Measurements from ENCODE around the gene PNPT1.

Gene PNPT1

DNA sequence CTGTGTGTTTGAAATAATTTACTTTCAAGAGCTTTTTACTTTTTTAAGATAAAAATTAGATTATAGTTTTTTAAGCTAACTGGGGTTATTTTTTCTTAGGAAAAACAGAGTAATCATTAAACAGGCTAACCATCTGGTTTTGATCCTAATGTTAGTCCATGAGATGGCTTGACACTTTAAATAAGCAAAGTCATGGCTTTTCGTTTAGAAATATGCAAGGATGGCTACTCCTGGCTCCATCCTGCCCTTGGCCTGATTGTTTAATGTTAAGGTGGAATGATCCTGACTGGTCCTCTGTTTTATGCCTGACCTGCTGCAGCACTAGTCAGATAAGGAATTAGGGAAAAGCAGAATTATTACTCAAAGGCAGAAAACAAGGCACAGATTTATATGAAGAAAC, 39.7 kb upstream of the PNPT1 start:
- no peaks in the 10 kb centered on the region for H3K27me3 ChIP-seq (ENCODE audit: control insufficient read depth, low read length)
- no peak overlapping the region for H3K4me2 ChIP-seq (ENCODE audit: low read length)

DNA sequence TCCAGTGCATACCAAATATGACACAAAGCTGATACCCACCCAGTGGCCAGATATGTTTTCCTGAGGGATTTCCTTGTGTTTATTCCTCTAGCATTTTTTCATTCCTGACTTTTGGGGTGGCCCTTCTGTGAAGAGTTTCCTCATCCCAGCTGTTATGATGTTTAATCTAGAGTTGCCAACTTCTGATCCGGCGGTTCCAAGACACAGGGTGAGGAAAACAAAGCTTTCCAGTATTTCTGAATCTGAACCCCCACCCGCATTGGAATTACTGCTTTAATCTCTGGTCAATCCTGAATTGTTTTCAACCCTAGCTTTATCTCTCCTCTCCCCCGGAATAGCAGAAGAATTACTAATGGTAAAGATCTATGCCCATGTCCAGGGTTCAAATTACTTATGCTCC, 39.2 kb upstream of the PNPT1 start:
- Histone ChIP-seq H3K4me2 (ENCODE audit: low read length) (no peak overlapping the region), H3K27ac (ENCODE audit: low read depth, low read length) (no peak overlapping the region), H3K79me2 (ENCODE audit: control insufficient read depth, low read length) (no peaks in the 10 kb centered on the region), H4K20me1 (ENCODE audit: control insufficient read depth, insufficient read depth, low read depth, low read length) (no peaks in the 10 kb centered on the region), H3K27me3 (ENCODE audit: control insufficient read depth, low read length) (no peaks in the 10 kb centered on the region), H3K4me1 (ENCODE audit: control insufficient read depth, low read length) (no peaks in the 10 kb centered on the region), H3K4me3 (ENCODE audit: low read length) (no peak overlapping the region), H3F3A (ENCODE audit: control insufficient read depth, insufficient read depth) (no peaks in the 10 kb centered on the region), H3K9me2 (replicated peaks; ENCODE audit: control insufficient read depth, low read length) (no peaks in the 10 kb centered on the region), H3K9me3 (ENCODE audit: control insufficient read depth, insufficient read depth, low read length) (no peaks in the 10 kb centered on the region), H3K36me3 (ENCODE audit: control insufficient read depth, low read length) (no peaks in the 10 kb centered on the region)
- TF ChIP-seq EZH2phosphoT487 (IDR thresholded peaks at IDR 0.05; ENCODE audit: borderline replicate concordance, low read length), result no peak
- TF ChIP-seq, protein P1, sequence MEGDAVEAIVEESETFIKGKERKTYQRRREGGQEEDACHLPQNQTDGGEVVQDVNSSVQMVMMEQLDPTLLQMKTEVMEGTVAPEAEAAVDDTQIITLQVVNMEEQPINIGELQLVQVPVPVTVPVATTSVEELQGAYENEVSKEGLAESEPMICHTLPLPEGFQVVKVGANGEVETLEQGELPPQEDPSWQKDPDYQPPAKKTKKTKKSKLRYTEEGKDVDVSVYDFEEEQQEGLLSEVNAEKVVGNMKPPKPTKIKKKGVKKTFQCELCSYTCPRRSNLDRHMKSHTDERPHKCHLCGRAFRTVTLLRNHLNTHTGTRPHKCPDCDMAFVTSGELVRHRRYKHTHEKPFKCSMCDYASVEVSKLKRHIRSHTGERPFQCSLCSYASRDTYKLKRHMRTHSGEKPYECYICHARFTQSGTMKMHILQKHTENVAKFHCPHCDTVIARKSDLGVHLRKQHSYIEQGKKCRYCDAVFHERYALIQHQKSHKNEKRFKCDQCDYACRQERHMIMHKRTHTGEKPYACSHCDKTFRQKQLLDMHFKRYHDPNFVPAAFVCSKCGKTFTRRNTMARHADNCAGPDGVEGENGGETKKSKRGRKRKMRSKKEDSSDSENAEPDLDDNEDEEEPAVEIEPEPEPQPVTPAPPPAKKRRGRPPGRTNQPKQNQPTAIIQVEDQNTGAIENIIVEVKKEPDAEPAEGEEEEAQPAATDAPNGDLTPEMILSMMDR (IDR thresholded peaks at IDR 0.05; ENCODE audit: low read depth, low read length, poor library complexity, severe bottlenecking), result no peak

More for the DNA sequence above, 39.7 kb upstream of the PNPT1 start:
- Histone ChIP-seq H3K4me3 (ENCODE audit: low read length) (no peak overlapping the region), H3K9me2 (replicated peaks; ENCODE audit: control insufficient read depth, low read length) (no peaks in the 10 kb centered on the region), H3K79me2 (ENCODE audit: control insufficient read depth, low read length) (no peaks in the 10 kb centered on the region), H3K9me3 (ENCODE audit: control insufficient read depth, insufficient read depth, low read length) (no peaks in the 10 kb centered on the region), H3K36me3 (ENCODE audit: control insufficient read depth, low read length) (no peaks in the 10 kb centered on the region), H4K20me1 (ENCODE audit: control insufficient read depth, insufficient read depth, low read depth, low read length) (no peaks in the 10 kb centered on the region), H3K4me1 (ENCODE audit: control insufficient read depth, low read length) (no peaks in the 10 kb centered on the region), H3F3A (ENCODE audit: control insufficient read depth, insufficient read depth) (no peaks in the 10 kb centered on the region), H3K27ac (ENCODE audit: low read depth, low read length) (no peak overlapping the region)
- TF ChIP-seq, protein P1 (IDR thresholded peaks at IDR 0.05; ENCODE audit: low read depth, low read length, poor library complexity, severe bottlenecking), result no peak
- no peak for TF ChIP-seq EZH2phosphoT487 (IDR thresholded peaks at IDR 0.05; ENCODE audit: borderline replicate concordance, low read length)

DNA sequence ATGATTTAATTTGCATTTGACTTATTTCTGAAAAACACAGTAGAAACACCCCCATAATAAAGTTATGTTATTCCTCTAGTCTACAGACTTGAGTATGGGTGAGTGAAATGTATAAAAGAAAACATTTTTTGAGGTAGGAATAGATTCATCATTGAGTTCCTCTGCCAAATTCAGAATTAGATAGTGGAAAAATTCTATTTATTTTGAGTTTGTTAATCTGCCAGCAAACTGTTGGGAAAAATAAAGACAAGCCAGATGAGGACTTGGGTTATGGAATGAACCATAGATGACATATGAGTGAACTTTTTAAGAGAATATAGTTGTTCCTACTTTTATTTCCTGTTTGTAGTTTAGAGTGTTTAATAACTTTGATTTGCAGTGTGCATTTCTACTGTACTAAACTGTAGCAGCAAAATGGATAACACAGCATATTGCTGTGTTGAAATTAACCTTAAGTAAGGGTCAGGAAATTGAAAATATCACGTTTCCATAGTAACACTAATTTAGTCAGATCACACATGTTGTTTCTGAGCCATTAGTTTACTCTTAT, 35.6 kb upstream of the PNPT1 start:
- H3K4me2 ChIP-seq (ENCODE audit: low read length), result no peak overlapping the region
- H3K27ac ChIP-seq (ENCODE audit: low read depth, low read length), result no peak overlapping the region
- H3F3A ChIP-seq (ENCODE audit: control insufficient read depth, insufficient read depth), result no peaks in the 10 kb centered on the region
- no peaks in the 10 kb centered on the region for H3K79me2 ChIP-seq (ENCODE audit: control insufficient read depth, low read length)
- H3K4me1 ChIP-seq (ENCODE audit: control insufficient read depth, low read length), result no peaks in the 10 kb centered on the region
- no peaks in the 10 kb centered on the region for H3K36me3 ChIP-seq (ENCODE audit: control insufficient read depth, low read length)
- H3K9me3 ChIP-seq (ENCODE audit: control insufficient read depth, insufficient read depth, low read length), result no peaks in the 10 kb centered on the region
- H4K20me1 ChIP-seq (ENCODE audit: control insufficient read depth, insufficient read depth, low read depth, low read length), result no peaks in the 10 kb centered on the region
- TF ChIP-seq EZH2phosphoT487 (IDR thresholded peaks at IDR 0.05; ENCODE audit: borderline replicate concordance, low read length), result no peak
- TF ChIP-seq, protein P1 (IDR thresholded peaks at IDR 0.05; ENCODE audit: low read depth, low read length, poor library complexity, severe bottlenecking), result no peak
- H3K9me2 ChIP-seq (replicated peaks; ENCODE audit: control insufficient read depth, low read length), result no peaks in the 10 kb centered on the region
- no peak overlapping the region for H3K4me3 ChIP-seq (ENCODE audit: low read length)
- no peaks in the 10 kb centered on the region; the same call in 1 of the 2 replicates for H3K27me3 ChIP-seq (ENCODE audit: control insufficient read depth, low read length)

Measured in DOHH2 (cell line).